Panc1 (cell line): Measurements from ENCODE around the gene RTL5. TPM values are rescaled to one million over a fixed set of nuclear protein-coding genes. Genes with fewer than 3 reads are reported as not detected.

Experiments
- ATAC-seq: fragments of 200-7000 bp; cut with Tn5 transposase; 2 replicates; pipeline ENCODE4 v1.9.1; 2020; ENCODE audit warnings: mild to moderate bottlenecking, moderate library complexity
- BruUV-seq: library from RNA; stranded (reverse); fragments of 400-500 nt; replicated peaks from 2 replicates; lab custom pipeline; 2021; lab: Mats Ljungman, UMichigan
- CTCF ChIA-PET: fragments of 300-600 bp; sonication (Branson Sonifier 250); formaldehyde crosslinking; loops from one replicate; lab custom pipeline; 2022; ENCODE audit warnings: antibody characterized with exemption; lab: Charles Lee
- POLR2A ChIA-PET: fragments of 300-600 bp; sonication (Branson Sonifier 250); formaldehyde crosslinking; loops from one replicate; lab custom pipeline; 2022; ENCODE audit warnings: antibody characterized with exemption; lab: Charles Lee
- DNase-seq: peaks from one replicate; pipeline ENCODE4 v3.0.0-alpha.2; 2010; ENCODE audit warnings: low read depth, low spot score
- H3K27ac ChIP-seq: 2 replicates; pipeline ENCODE4 v1.5.1; 2011; ENCODE audit warnings: mild to moderate bottlenecking, low read length, inconsistent platforms
- H3K27me3 ChIP-seq: fragments of 200-500 bp; sonication (Bioruptor generic); 2 replicates; pipeline ENCODE4 v1.6.0; 2014; ENCODE audit warnings: low read length, inconsistent platforms; ENCODE audit not compliant: control insufficient read depth, insufficient read depth
- H3K36me3 ChIP-seq: fragments of 200-500 bp; sonication (Bioruptor generic); 2 replicates; pipeline ENCODE4 v1.5.1; 2014; ENCODE audit warnings: inconsistent platforms, mild to moderate bottlenecking, low read length, moderate library complexity; ENCODE audit not compliant: control insufficient read depth, insufficient read depth
- H3K4me1 ChIP-seq: 2 replicates; pipeline ENCODE4 v1.5.1; 2011; ENCODE audit warnings: inconsistent platforms, mild to moderate bottlenecking, low read length, moderate library complexity; ENCODE audit not compliant: control insufficient read depth, insufficient read depth
- H3K4me3 ChIP-seq, 2 experiments: 2 replicates each; pipeline ENCODE4 v1.5.1; 2011 to 2012; ENCODE audit warnings: low read depth in 2 of 2, low read length in 2 of 2, mild to moderate bottlenecking in 2 of 2, inconsistent platforms in 1 of 2, moderate library complexity in 1 of 2
- H3K9me3 ChIP-seq: fragments of 200-500 bp; sonication (Bioruptor generic); 2 replicates; pipeline ENCODE4 v1.5.1; 2014; ENCODE audit warnings: low read depth, mild to moderate bottlenecking, inconsistent platforms, low read length, moderate library complexity; ENCODE audit not compliant: control insufficient read depth, insufficient read depth
- CTCF ChIP-seq: fragments of 450-650 bp; IDR thresholded peaks from 2 replicates; pipeline ENCODE4 v1.5.1; 2017; ENCODE audit warnings: mild to moderate bottlenecking
- POLR2AphosphoS5 ChIP-seq: IDR thresholded peaks from 2 replicates; pipeline ENCODE4 v1.6.1; 2012; ENCODE audit warnings: mild to moderate bottlenecking, low read depth, low read length, moderate library complexity
- REST ChIP-seq, 2 experiments: IDR thresholded peaks; 2 replicates each; pipeline ENCODE4 v1.6.1; 2011 to 2012; ENCODE audit warnings: low read depth in 2 of 2, control low read depth in 1 of 2, low read length in 1 of 2, mild to moderate bottlenecking in 1 of 2, moderate library complexity in 1 of 2; ENCODE audit not compliant: insufficient read depth in 1 of 2
- SIN3A ChIP-seq: IDR thresholded peaks from 2 replicates; pipeline ENCODE4 v1.6.1; 2012; ENCODE audit warnings: low read depth, mild to moderate bottlenecking, low read length, moderate library complexity, borderline replicate concordance; ENCODE audit not compliant: insufficient read depth
- TCF7L2 ChIP-seq: IDR thresholded peaks from 2 replicates; pipeline ENCODE4 v1.6.1; 2011; ENCODE audit warnings: mild to moderate bottlenecking, low read depth, low read length, inconsistent platforms
- in situ Hi-C: cut with HindIII; loops from 2 replicates; pipeline ENCODE4 v1.10.0; 2016; ENCODE audit warnings: low sequenced_read_pairs, low pct_unique_long_range_greater_than_20kb
- intact Hi-C: fragments of 100-400 bp; cut with micrococcal nuclease; formaldehyde crosslinking; loops from one replicate; pipeline ENCODE4 v1.10.0; 2022; ENCODE audit not compliant: unreplicated experiment
- total RNA-seq: library from RNA; stranded (reverse); gene quantifications from one replicate; pipeline ENCODE4 v1.2.1, GENCODE V29; 2021; ENCODE audit not compliant: unreplicated experiment

RTL5 gene
- total RNA-seq, 1 experiment from 2014 or later = 11.0 TPM

- CTCF ChIA-PET = no interaction called here
- DNase-seq = no peak
- no peaks in the 10 kb centered on the region for H3K36me3 ChIP-seq
- no peak for ATAC-seq
- H3K4me3 ChIP-seq = no peak overlapping the region
- POLR2A ChIA-PET = no interaction called here
- TF ChIP-seq CTCF (no peak), TCF7L2 (no peak), POLR2AphosphoS5 (no peak), SIN3A (no peak), REST (IDR thresholded peaks at IDR 0.05; ENCODE audit: insufficient read depth in 1 of 2, low read depth in 2 of 2, low read length in 1 of 2) (no peak)
- no TSS peak for BruUV-seq
- intact Hi-C loops (no loop called here), in situ Hi-C loops (no loop called here)
- no peak overlapping the region for H3K27ac ChIP-seq
- no peaks in the 10 kb centered on the region for H3K4me1 ChIP-seq
- no peaks in the 10 kb centered on the region for H3K9me3 ChIP-seq
- no peaks in the 10 kb centered on the region for H3K27me3 ChIP-seq
These were observed 17.4 kb downstream of the RTL5 start for GRCh38 chrX:72114306-72114705.

- in situ Hi-C loops (no loop called here), intact Hi-C loops (no loop called here)
- TF ChIP-seq CTCF (no peak), REST (IDR thresholded peaks at IDR 0.05; ENCODE audit: insufficient read depth in 1 of 2, low read depth in 2 of 2, low read length in 1 of 2) (no peak), TCF7L2 (no peak), POLR2AphosphoS5 (no peak), SIN3A (no peak)
- DNase-seq (no peak), ATAC-seq (no peak)
- ChIA-PET POLR2A (no interaction called here), CTCF (no interaction called here)
- Histone ChIP-seq H3K27me3 (no peaks in the 10 kb centered on the region), H3K27ac (no peak overlapping the region), H3K36me3 (no peaks in the 10 kb centered on the region), H3K4me1 (no peaks in the 10 kb centered on the region), H3K9me3 (no peaks in the 10 kb centered on the region), H3K4me3 (no peak overlapping the region)
- BruUV-seq = no TSS peak
These were observed 18.3 kb downstream of the RTL5 start for GRCh38 chrX:72113461-72113860.
